Colonic mucosa (tissue), 4 donors: ENCODE results near the gene MECP2. TPM values are rescaled to one million over a fixed set of nuclear protein-coding genes. Genes with fewer than 3 reads are reported as not detected.
"Not testable (repeated sequence)": the region's sequence is repeated elsewhere in the genome, so short reads cannot be mapped to it uniquely, and the experiment has no call there.

Experiments used
- DNase-seq: peaks from one replicate; pipeline ENCODE4 v3.0.0-alpha.2; 2020
- H3K27ac ChIP-seq: fragments of 200-600 bp; one replicate; pipeline ENCODE4 v1.8.0; 2021
- H3K27me3 ChIP-seq: fragments of 200-600 bp; one replicate; pipeline ENCODE4 v1.8.0; 2021
- H3K36me3 ChIP-seq: fragments of 200-600 bp; one replicate; pipeline ENCODE4 v1.8.0; 2021
- H3K4me1 ChIP-seq: fragments of 200-600 bp; one replicate; pipeline ENCODE4 v1.8.0; 2021; ENCODE audit warnings: mild to moderate bottlenecking
- H3K4me3 ChIP-seq: fragments of 200-600 bp; one replicate; pipeline ENCODE4 v1.8.0; 2021
- H3K9ac ChIP-seq, 2 donors: one replicate each; pipeline ENCODE4 v1.7.0; 2013; ENCODE audit warnings: control low read depth in 2 of 2, low read depth in 2 of 2, low read length in 2 of 2
- H3K9me3 ChIP-seq: fragments of 200-600 bp; one replicate; pipeline ENCODE4 v1.8.0; 2021
- intact Hi-C: fragments of 100-400 bp; cut with DNase I; formaldehyde crosslinking; loops from one replicate; pipeline ENCODE4 v1.14.1; 2022
- total RNA-seq, 2 donors: library from RNA; stranded (reverse); fragmentation: NEBNext Ultra II Directional in 1 of 2; extraction: Animal tissue kit (Norgen Biotek cat#: 25700) in 1 of 2; gene quantifications; one replicate each; pipeline ENCODE4 v1.2.1, GENCODE V29; 2021
- TF ChIP-seq, protein P1 (sequence below): fragments of 200-600 bp; IDR thresholded peaks from one replicate; pipeline ENCODE4 v1.8.0; 2022; ENCODE audit warnings: antibody characterized with exemption, mild to moderate bottlenecking
- donor health status: healthy.
- donor health status: DM: no; HTN: no; CAD: no.
- donor health status: DM: no; HTN: no; CAD: no.

The MECP2 gene
- total RNA-seq, 2 donors from 2014 or later = 28.3 to 29.7 TPM

DNA sequence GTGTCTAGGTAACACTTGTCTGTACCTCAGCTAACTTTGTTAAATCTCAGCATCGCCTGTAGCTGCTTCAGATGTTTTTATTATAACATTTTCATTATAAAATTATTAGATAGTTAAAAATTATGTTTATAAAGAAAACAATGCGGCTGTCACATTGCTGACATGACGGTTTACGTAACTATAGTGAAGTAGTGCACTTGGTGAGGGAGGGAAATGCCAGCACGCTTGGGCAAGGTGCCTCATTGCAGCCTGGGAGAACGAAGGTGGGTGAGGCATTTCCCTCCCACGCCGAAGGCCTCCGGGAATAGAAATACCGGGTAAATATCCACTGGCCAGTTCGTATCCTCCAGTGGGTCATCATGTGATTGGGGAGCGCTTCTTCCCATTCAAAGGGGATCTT lies 109.0 kb downstream of the MECP2 start:
- Histone ChIP-seq H3K27ac (no peak overlapping the region), H3K9ac (no peak overlapping the region), H3K27me3 (peaks cover 7% of the 10 kb centered on the region), H3K4me3 (no peak overlapping the region), H3K36me3 (no peaks in the 10 kb centered on the region), H3K9me3 (no peaks in the 10 kb centered on the region), H3K4me1 (no peaks in the 10 kb centered on the region)
- no peak for DNase-seq
- intact Hi-C loops = no loop called here
- TF ChIP-seq, protein P1, sequence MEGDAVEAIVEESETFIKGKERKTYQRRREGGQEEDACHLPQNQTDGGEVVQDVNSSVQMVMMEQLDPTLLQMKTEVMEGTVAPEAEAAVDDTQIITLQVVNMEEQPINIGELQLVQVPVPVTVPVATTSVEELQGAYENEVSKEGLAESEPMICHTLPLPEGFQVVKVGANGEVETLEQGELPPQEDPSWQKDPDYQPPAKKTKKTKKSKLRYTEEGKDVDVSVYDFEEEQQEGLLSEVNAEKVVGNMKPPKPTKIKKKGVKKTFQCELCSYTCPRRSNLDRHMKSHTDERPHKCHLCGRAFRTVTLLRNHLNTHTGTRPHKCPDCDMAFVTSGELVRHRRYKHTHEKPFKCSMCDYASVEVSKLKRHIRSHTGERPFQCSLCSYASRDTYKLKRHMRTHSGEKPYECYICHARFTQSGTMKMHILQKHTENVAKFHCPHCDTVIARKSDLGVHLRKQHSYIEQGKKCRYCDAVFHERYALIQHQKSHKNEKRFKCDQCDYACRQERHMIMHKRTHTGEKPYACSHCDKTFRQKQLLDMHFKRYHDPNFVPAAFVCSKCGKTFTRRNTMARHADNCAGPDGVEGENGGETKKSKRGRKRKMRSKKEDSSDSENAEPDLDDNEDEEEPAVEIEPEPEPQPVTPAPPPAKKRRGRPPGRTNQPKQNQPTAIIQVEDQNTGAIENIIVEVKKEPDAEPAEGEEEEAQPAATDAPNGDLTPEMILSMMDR = no peak

DNA sequence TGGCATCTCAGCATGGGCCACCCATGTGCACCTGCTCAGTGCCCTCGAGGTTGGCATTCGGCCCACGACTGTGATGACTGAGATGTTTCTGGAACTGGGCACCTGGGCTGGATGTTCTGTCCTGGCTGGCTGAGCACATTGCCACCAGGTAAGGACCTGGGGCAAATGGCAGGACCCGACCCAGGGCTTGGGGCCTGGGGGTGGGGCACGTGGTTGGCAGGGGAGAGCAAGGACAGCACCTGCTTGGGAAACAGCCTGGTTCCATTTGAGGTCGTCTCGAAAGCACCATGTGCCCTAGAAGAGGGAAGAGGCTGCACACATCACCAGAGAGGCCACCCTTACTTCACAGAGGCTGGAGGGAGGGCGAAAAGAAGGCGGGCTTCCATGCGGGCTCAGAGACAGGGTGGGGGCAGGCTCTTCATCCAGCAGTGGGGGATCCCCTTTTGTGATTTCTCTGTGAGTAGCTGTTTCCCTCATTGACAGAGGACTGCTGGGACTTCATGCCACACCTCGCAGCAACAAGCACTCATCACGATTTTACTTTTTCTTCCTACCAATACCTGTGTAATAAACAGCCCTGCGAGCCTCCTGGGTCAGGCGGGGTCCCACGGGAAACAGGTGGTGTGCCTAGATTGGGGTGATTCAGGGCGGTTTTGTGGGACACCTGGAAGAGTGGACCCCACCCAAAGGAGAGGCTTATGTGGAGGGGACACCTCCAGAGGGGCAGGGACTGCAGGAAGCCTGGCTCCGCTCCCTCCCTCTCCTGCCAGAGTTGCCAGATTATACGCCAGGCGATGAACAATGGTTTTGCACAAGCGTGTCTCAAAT lies 113.0 kb downstream of the MECP2 start:
- Histone ChIP-seq H3K4me1 (no peaks in the 10 kb centered on the region), H3K36me3 (no peaks in the 10 kb centered on the region), H3K9ac (no peak overlapping the region), H3K27ac (peak overlapping the region; percentile 29), H3K4me3 (no peak overlapping the region), H3K27me3 (no peaks in the 10 kb centered on the region), H3K9me3 (no peaks in the 10 kb centered on the region)
- TF ChIP-seq, protein P1 = no peak
- DNase-seq = no peak
- intact Hi-C loops = no loop called here

DNA sequence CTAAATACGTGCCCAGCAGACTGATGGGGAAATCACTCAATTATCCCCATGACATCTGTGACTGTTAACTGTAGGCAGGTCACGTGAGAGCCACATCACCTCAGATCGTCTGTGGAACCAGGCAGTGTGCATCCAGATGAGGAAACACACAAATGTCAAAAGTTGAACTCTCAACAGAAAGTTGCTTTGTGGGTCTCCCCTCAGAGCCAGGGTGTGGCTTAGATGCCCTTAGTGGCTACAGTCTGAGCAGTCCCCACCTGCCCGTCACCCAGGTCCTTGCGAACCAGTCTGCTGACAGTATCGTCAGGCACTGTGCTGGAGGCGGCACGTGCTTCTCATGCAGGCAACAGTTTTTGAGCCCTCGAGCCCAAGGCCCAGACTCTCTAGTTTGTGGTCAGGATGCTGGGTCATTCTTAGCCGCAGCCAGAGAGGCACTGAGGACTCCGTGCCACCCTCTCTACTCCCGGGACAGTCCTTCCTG lies 114.2 kb downstream of the MECP2 start:
- H3K36me3 ChIP-seq = no peaks in the 10 kb centered on the region
- no peak overlapping the region for H3K4me3 ChIP-seq
- peak overlapping the region in 1 of 2 donors; percentile 26 for H3K9ac ChIP-seq
- H3K27me3 ChIP-seq = no peaks in the 10 kb centered on the region
- intact Hi-C loops = no loop called here
- H3K4me1 ChIP-seq = no peaks in the 10 kb centered on the region
- no peaks in the 10 kb centered on the region for H3K9me3 ChIP-seq
- TF ChIP-seq, protein P1 = no peak
- H3K27ac ChIP-seq = no peak overlapping the region
- no peak for DNase-seq

DNA sequence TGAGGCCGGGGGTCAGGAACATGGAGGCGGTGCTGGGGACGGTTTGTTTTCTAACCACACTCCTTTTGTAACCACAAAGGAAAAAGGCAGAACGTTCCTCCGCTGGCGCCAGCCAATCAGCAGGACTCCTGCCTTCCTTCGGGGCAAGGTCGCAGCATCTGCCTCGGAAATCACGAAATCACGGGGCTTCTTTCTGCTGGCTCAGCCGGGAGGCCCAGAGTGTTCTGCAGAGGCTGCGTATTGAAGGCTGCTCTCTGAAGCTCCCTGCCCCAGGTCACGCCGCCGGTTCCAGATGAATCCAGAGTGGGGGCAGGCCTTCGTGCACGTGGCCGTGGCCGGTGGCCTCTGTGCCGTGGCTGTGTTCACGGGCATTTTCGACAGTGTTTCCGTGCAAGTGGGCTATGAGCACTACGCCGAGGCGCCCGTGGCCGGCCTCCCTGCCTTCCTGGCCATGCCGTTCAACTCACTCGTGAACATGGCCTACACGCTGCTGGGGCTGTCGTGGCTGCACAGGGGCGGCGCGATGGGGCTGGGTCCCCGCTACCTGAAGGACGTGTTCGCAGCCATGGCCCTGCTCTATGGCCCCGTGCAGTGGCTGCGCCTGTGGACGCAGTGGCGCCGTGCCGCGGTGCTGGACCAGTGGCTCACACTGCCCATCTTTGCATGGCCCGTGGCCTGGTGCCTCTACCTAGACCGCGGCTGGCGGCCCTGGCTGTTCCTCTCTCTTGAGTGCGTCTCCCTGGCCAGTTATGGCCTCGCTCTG lies 115.6 kb downstream of the MECP2 start:
- H3K27ac ChIP-seq = peak overlapping the region; percentile 27
- no peak overlapping the region for H3K4me3 ChIP-seq
- H3K4me1 ChIP-seq = no peaks in the 10 kb centered on the region
- intact Hi-C loops = no loop called here
- H3K9me3 ChIP-seq = no peaks in the 10 kb centered on the region
- no peak overlapping the region for H3K9ac ChIP-seq
- no peaks in the 10 kb centered on the region for H3K36me3 ChIP-seq
- TF ChIP-seq, protein P1 = no peak
- no peak for DNase-seq
- no peaks in the 10 kb centered on the region for H3K27me3 ChIP-seq

DNA sequence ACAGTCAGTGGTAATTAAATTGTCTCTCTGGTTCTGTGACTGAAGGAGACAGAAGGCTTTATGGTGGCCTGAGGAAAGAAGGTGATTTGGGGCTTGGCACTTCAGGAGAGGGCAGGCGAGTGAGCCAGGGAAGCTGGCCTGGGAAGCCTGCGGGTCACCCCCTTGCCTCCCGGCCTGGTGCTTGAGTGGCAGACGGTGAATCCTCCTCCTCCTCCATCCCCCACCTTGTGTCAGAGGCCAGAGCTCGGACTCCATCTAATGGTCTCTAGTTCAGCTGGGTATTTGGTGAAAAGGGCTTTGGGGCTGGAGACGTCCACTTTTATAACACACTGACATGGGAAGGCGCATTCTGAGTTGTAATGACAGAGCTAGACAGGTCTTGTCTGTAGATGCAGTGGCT lies 116.3 kb downstream of the MECP2 start:
- Histone ChIP-seq H3K4me1 (no peaks in the 10 kb centered on the region), H3K27ac (peak overlapping the region; percentile 27), H3K27me3 (no peaks in the 10 kb centered on the region), H3K9ac (no peak overlapping the region), H3K9me3 (no peaks in the 10 kb centered on the region), H3K36me3 (no peaks in the 10 kb centered on the region), H3K4me3 (no peak overlapping the region)
- DNase-seq = no peak
- intact Hi-C loops = no loop called here
- TF ChIP-seq, protein P1 = no peak

DNA sequence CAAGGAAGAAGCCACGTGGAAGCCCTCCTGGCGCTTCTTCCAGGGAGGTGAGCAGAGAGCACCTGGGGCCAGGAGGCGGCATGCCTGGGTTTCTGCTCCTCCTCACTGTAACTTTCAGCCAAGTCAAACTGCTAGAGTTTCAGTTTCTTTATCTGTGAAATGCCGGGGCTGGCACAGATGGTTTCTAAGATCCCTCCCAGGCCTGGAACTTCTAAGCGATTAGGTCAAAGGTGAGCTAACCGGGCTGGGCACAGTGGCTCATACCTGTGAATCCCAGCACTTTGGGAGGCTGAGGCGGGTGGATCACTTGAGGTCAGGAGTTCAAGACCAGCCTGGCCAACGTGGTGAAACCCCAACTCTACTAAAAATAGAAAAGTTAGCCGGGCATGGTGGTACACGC lies 117.1 kb downstream of the MECP2 start:
- H3K4me1 ChIP-seq, H3K9me3 ChIP-seq, H3K9ac ChIP-seq, H3K27me3 ChIP-seq, H3K4me3 ChIP-seq, DNase-seq, H3K27ac ChIP-seq, intact Hi-C loops, H3K36me3 ChIP-seq: not testable (repeated sequence)
